ENCODE results near the gene LRRC10B. TPM values are rescaled to one million over a fixed set of nuclear protein-coding genes. Genes with fewer than 3 reads are reported as not detected.

Gene LRRC10B
- total and polyA plus RNA-seq, 2 of the 8 experiments (the other 6 are each of a cell fraction or from before 2014, with no cell fraction given): 0.47 to 0.71 TPM

GRCh38 chr11:61555051-61555969, 46.8 kb downstream of the LRRC10B start:
- Histone ChIP-seq H3K18ac (ENCODE audit: extremely low read depth, low read length) (peak overlapping the region; percentile 48), H2BK12ac (ENCODE audit: low read depth, low read length) (peak overlapping the region; percentile 60; the same call in 1 of the 2 replicates), H2BK120ac (replicated peaks; ENCODE audit: low read depth, low read length) (no peak overlapping the region), H4K20me1 (replicated peaks in 1 of 2; ENCODE audit: control insufficient read depth in 1 of 2, insufficient read depth in 2 of 2, low read length in 2 of 2) (peaks cover 4 to 16% of the 10 kb centered on the region in 2 experiments), H4K91ac (replicated peaks; ENCODE audit: insufficient read length, low read length) (peak overlapping the region; percentile 55), H3K56ac (replicated peaks; ENCODE audit: insufficient read length, low read depth, low read length) (no peak overlapping the region), H2AFZ (ENCODE audit: low read length) (no peak overlapping the region), H3K23ac (ENCODE audit: insufficient read length) (no peak overlapping the region), H3K27me3 (replicated peaks in 1 of 4; ENCODE audit: control insufficient read depth in 3 of 4, extremely low read depth in 1 of 4, insufficient read depth in 3 of 4, low read length in 3 of 4) (peaks cover 0 to 21% (median 20%) of the 10 kb centered on the region in 4 experiments; a peak in 6 of 7 replicates), H3K4me2 (ENCODE audit: insufficient read depth in 1 of 2, low read depth in 2 of 2, low read length in 2 of 2) (peak overlapping the region; percentile 80 to 90), H3K4me3 (ENCODE audit: extremely low read depth in 1 of 4, insufficient read depth in 2 of 4, low read depth in 3 of 4, low read length in 4 of 4) (peak overlapping the region; percentile 11 to 62 (median 34); a peak in 7 of 8 replicates), H3K79me2 (ENCODE audit: control insufficient read depth in 1 of 2, insufficient read depth in 2 of 2, low read length in 2 of 2) (no peaks in the 10 kb centered on the region), H3K79me1 (ENCODE audit: low read depth, low read length) (no peaks in the 10 kb centered on the region), H2BK20ac (ENCODE audit: low read length) (no peak overlapping the region), H3K9ac (replicated peaks in 1 of 4; ENCODE audit: extremely low read depth in 1 of 4, low read depth in 3 of 4, low read length in 3 of 4) (no peak overlapping the region), H3K36me3 (ENCODE audit: control insufficient read depth in 2 of 4, insufficient read depth in 4 of 4, low read length in 3 of 4) (no peaks in the 10 kb centered on the region), H2BK5ac (ENCODE audit: low read depth, low read length) (no peak overlapping the region), H3K14ac (ENCODE audit: insufficient read length) (no peak overlapping the region), H3K4ac (replicated peaks; ENCODE audit: insufficient read length, low read depth, low read length) (no peak overlapping the region), H4K8ac (ENCODE audit: extremely low read depth, insufficient read depth, low read length) (no peak overlapping the region), H4K5ac (ENCODE audit: insufficient read length, low read depth, low read length) (no peak overlapping the region), H2AK5ac (ENCODE audit: low read depth, low read length) (0 out of 2 replicates have a peak overlapping the region, but pooled peaks have one; percentile 10), H3K4me1 (replicated peaks in 1 of 4; ENCODE audit: control insufficient read depth in 3 of 4, insufficient read depth in 4 of 4, low read length in 3 of 4) (peaks cover 0 to 27% (median 14%) of the 10 kb centered on the region in 4 experiments; a peak in 4 of 7 replicates), H3K23me2 (ENCODE audit: low read depth, low read length) (peaks cover 9% of the 10 kb centered on the region), H3K27ac (ENCODE audit: low read depth, low read length) (no peak overlapping the region), H2BK15ac (ENCODE audit: low read length) (no peak overlapping the region), H3K9me3 (ENCODE audit: insufficient read depth in 2 of 2, low read depth in 1 of 2, low read length in 1 of 2) (no peaks in the 10 kb centered on the region)
- CTCF ChIA-PET (ENCODE audit: partially characterized antibody): interaction anchor here (0.5 to 23.7 kb wide), 15 partner anchors 8 to 95 kb away, joined by 3 to 330 read pairs (median 5); no protein-coding TSS in a partner anchor
- POLR2A ChIA-PET (ENCODE audit: partially characterized antibody): interaction anchor here (1.1 kb wide), 1 partner anchor 22 kb away, joined by 3 read pairs; no protein-coding TSS in a partner anchor
- FAIRE-seq: no peak
- WGBS, 2 experiments (ENCODE audit: extremely low coverage in 1 of 2, insufficient coverage in 1 of 2, insufficient read length in 1 of 2, insufficient replicate concordance in 2 of 2, low coverage in 1 of 2, low lambda C conversion rate in 2 of 2, missing lambda C conversion rate in 1 of 2): 17% methylated on average over 30 of the region's 57 CpGs; no CpG with 5 or more reads in 1 of the 2 experiments
- DNase-seq (ENCODE audit: low read depth in 1 of 2, low spot score in 2 of 2): peak in 1 of 2 experiments; percentile 72
- TF ChIP-seq RAD21 (IDR thresholded peaks at IDR 0.05 in 1 of 2, conservative IDR thresholded peaks at IDR 0.05 in 1 of 2; ENCODE audit: low read depth in 2 of 2, low read length in 2 of 2): peak in 1 of 2 experiments; percentile 16; a peak in 1 of 4 replicates
- peak; percentile 77; the same call in 1 of the 2 replicates for TF ChIP-seq EGR1 (IDR thresholded peaks at IDR 0.05; ENCODE audit: borderline replicate concordance, low read depth, low read length)
- no peak for TF ChIP-seq ZNF274 (IDR thresholded peaks at IDR 0.05; ENCODE audit: borderline replicate concordance, extremely low read depth, low read length)
- peak; percentile 21 for TF ChIP-seq KDM4A (IDR thresholded peaks at IDR 0.05; ENCODE audit: low read depth, low read length, severe bottlenecking)
- peak; percentile 47 for TF ChIP-seq ASH2L (IDR thresholded peaks at IDR 0.05; ENCODE audit: low read length)
- peak; percentile 32 to 45 (median 38); a peak in 3 of 4 replicates for TF ChIP-seq CTCF (IDR thresholded peaks at IDR 0.05; ENCODE audit: control extremely low read depth in 1 of 3, insufficient read depth in 1 of 3, low read depth in 1 of 3, low read length in 3 of 3)
- no peak for TF ChIP-seq YY1 (IDR thresholded peaks at IDR 0.05; ENCODE audit: low read depth, low read length)
